IMR-90 (cell line): Measurements from ENCODE around the gene KRTAP10-1. TPM values are rescaled to one million over a fixed set of nuclear protein-coding genes. Genes with fewer than 3 reads are reported as not detected.

Experiments
- ATAC-seq: fragments of 200-7000 bp; cut with Tn5 transposase; 2 replicates; pipeline ENCODE4 v1.9.1; 2020; ENCODE audit warnings: low read depth, mild to moderate bottlenecking, moderate library complexity
- BruUV-seq: library from RNA; stranded (reverse); fragments of 400-500 nt; replicated peaks from 2 replicates; lab custom pipeline; 2021; lab: Mats Ljungman, UMichigan
- CTCF ChIA-PET: fragments of 300-600 bp; formaldehyde crosslinking; extraction: SDS; loops from one replicate; lab custom pipeline; 2021; ENCODE audit warnings: antibody characterized with exemption; lab: Yijun Ruan, JAX
- POLR2A ChIA-PET: fragments of 300-600 bp; sonication (Branson Sonifier 250); formaldehyde crosslinking; loops from one replicate; lab custom pipeline; 2022; ENCODE audit warnings: antibody characterized with exemption; ENCODE audit not compliant: unreplicated experiment; lab: Charles Lee
- DNase-seq: peaks from one replicate; pipeline ENCODE4 v3.0.0; 2013
- H2AFZ ChIP-seq: replicated peaks from 2 replicates; pipeline ENCODE3; 2013; ENCODE audit warnings: low read length, mild to moderate bottlenecking; ENCODE audit not compliant: poor library complexity
- H2AK5ac ChIP-seq: 2 replicates; pipeline ENCODE4 v1.6.1; 2013; ENCODE audit warnings: low read depth, low read length, inconsistent platforms
- H2AK9ac ChIP-seq: replicated peaks from 2 replicates; pipeline ENCODE3; 2013; ENCODE audit warnings: mild to moderate bottlenecking, low read depth, low read length, moderate library complexity; ENCODE audit not compliant: poor library complexity
- H2BK120ac ChIP-seq: 2 replicates; pipeline ENCODE4 v1.6.1; 2013; ENCODE audit warnings: low read depth, low read length, inconsistent platforms
- H2BK15ac ChIP-seq: 3 replicates; pipeline ENCODE4 v1.6.1; 2013; ENCODE audit warnings: low read depth, low read length, inconsistent platforms
- H2BK20ac ChIP-seq: 2 replicates; pipeline ENCODE4 v1.6.1; 2013; ENCODE audit warnings: low read depth, mild to moderate bottlenecking, inconsistent platforms, low read length, moderate library complexity
- H2BK5ac ChIP-seq: 2 replicates; pipeline ENCODE4 v1.6.1; 2013; ENCODE audit warnings: mild to moderate bottlenecking, low read depth, low read length, inconsistent platforms; ENCODE audit not compliant: poor library complexity, severe bottlenecking
- H3K14ac ChIP-seq: replicated peaks from 2 replicates; pipeline ENCODE4 v1.6.1; 2013; ENCODE audit warnings: low read depth, low read length, inconsistent platforms
- H3K18ac ChIP-seq: 2 replicates; pipeline ENCODE4 v1.6.1; 2013; ENCODE audit warnings: low read depth, low read length, control low read depth
- H3K23ac ChIP-seq: 2 replicates; pipeline ENCODE4 v1.6.1; 2013; ENCODE audit warnings: low read depth, low read length, inconsistent platforms
- H3K27ac ChIP-seq: 2 replicates; pipeline ENCODE4 v1.5.1; 2013; ENCODE audit warnings: mild to moderate bottlenecking, control low read depth, low read length; ENCODE audit not compliant: insufficient read depth
- H3K27me3 ChIP-seq: 2 replicates; pipeline ENCODE4 v1.6.1; 2013; ENCODE audit warnings: low read length; ENCODE audit not compliant: control insufficient read depth, insufficient read depth
- H3K36me3 ChIP-seq: 2 replicates; pipeline ENCODE4 v1.6.1; 2013; ENCODE audit warnings: low read length, mixed read lengths; ENCODE audit not compliant: control insufficient read depth, insufficient read depth
- H3K4ac ChIP-seq: 2 replicates; pipeline ENCODE4 v1.6.1; 2013; ENCODE audit warnings: low read depth, low read length, inconsistent platforms
- H3K4me1 ChIP-seq: 2 replicates; pipeline ENCODE4 v1.6.1; 2013; ENCODE audit warnings: low read length, mixed read lengths; ENCODE audit not compliant: control insufficient read depth, insufficient read depth
- H3K4me2 ChIP-seq: 2 replicates; pipeline ENCODE4 v1.6.1; 2013; ENCODE audit warnings: low read depth, mild to moderate bottlenecking, control low read depth, low read length, moderate library complexity
- H3K4me3 ChIP-seq: 2 replicates; pipeline ENCODE4 v1.5.1; 2013; ENCODE audit warnings: low read depth, mild to moderate bottlenecking, control low read depth, low read length, moderate library complexity; ENCODE audit not compliant: insufficient read depth
- H3K56ac ChIP-seq: 2 replicates; pipeline ENCODE4 v1.6.1; 2013; ENCODE audit warnings: low read length, inconsistent platforms; ENCODE audit not compliant: insufficient read depth; ENCODE audit errors: extremely low read depth
- H3K79me1 ChIP-seq, 2 experiments: 2 replicates each; pipeline ENCODE4 v1.6.1; 2013; ENCODE audit warnings: low read length in 2 of 2, inconsistent platforms in 1 of 2, low read depth in 1 of 2
- H3K9ac ChIP-seq: 2 replicates; pipeline ENCODE4 v1.6.1; 2013; ENCODE audit warnings: low read depth, low read length, control low read depth
- H3K9me1 ChIP-seq: 2 replicates; pipeline ENCODE4 v1.6.1; 2013; ENCODE audit warnings: low read length, inconsistent platforms; ENCODE audit not compliant: insufficient read depth
- H3K9me3 ChIP-seq: 2 replicates; pipeline ENCODE4 v1.6.1; 2013; ENCODE audit warnings: low read length; ENCODE audit not compliant: control insufficient read depth, insufficient read depth
- H4K20me1 ChIP-seq: 2 replicates; pipeline ENCODE4 v1.6.1; 2013; ENCODE audit warnings: low read length, inconsistent platforms; ENCODE audit not compliant: insufficient read depth
- H4K5ac ChIP-seq: 2 replicates; pipeline ENCODE4 v1.6.1; 2013; ENCODE audit warnings: mild to moderate bottlenecking, low read depth, low read length, control low read depth
- H4K8ac ChIP-seq, 2 experiments: 2 replicates each; pipeline ENCODE4 v1.6.1; 2013; ENCODE audit warnings: low read depth in 2 of 2, low read length in 2 of 2, control low read depth in 1 of 2, inconsistent platforms in 1 of 2
- H4K91ac ChIP-seq: 2 replicates; pipeline ENCODE4 v1.6.1; 2013; ENCODE audit warnings: low read depth, low read length, inconsistent platforms; ENCODE audit not compliant: insufficient read depth
- BHLHE40 ChIP-seq: fragments of 150-350 bp; IDR thresholded peaks from 2 replicates; pipeline ENCODE4 v1.6.1; 2016; ENCODE audit warnings: mild to moderate bottlenecking, low read depth, low read length
- CEBPB ChIP-seq: IDR thresholded peaks from 2 replicates; pipeline ENCODE4 v1.6.1; 2012; ENCODE audit warnings: low read depth, low read length, improper control_type of control experiment
- CHD1 ChIP-seq: IDR thresholded peaks from 2 replicates; pipeline ENCODE4 v1.6.1; 2012; ENCODE audit warnings: low read depth, low read length, improper control_type of control experiment
- MAZ ChIP-seq: IDR thresholded peaks from 2 replicates; pipeline ENCODE4 v1.6.1; 2012; ENCODE audit warnings: low read depth, mild to moderate bottlenecking, low read length, improper control_type of control experiment, moderate library complexity, borderline replicate concordance
- MXI1 ChIP-seq: IDR thresholded peaks from 2 replicates; pipeline ENCODE4 v1.6.1; 2012; ENCODE audit warnings: low read depth, mild to moderate bottlenecking, low read length, moderate library complexity, borderline replicate concordance
- POLR2A ChIP-seq: IDR thresholded peaks from 2 replicates; pipeline ENCODE4 v1.6.1; 2012; ENCODE audit warnings: mild to moderate bottlenecking, low read depth, low read length
- RAD21 ChIP-seq: IDR thresholded peaks from 2 replicates; pipeline ENCODE4 v1.6.1; 2012; ENCODE audit warnings: low read length, improper control_type of control experiment
- RCOR1 ChIP-seq: IDR thresholded peaks from 2 replicates; pipeline ENCODE4 v1.6.1; 2012; ENCODE audit warnings: mild to moderate bottlenecking, low read length, improper control_type of control experiment; ENCODE audit not compliant: insufficient replicate concordance
- SMC3 ChIP-seq: fragments of 150-350 bp; IDR thresholded peaks from 2 replicates; pipeline ENCODE4 v1.6.1; 2016; ENCODE audit warnings: low read depth, mild to moderate bottlenecking, antibody characterized with exemption, low read length, moderate library complexity
- WGBS, 2 experiments: methylation state at CpG; one replicate each; pipeline versions ENCODE4 v1.1.5 to v1.1.7; 2013; ENCODE audit warnings: missing lambda C conversion rate in 2 of 2; ENCODE audit not compliant: insufficient read length in 1 of 2; ENCODE audit errors: extremely low coverage in 2 of 2; 5-methylcytosine and 5-hydroxymethylcytosine counted together
- dilution Hi-C: fragments of 300-500 bp; cut with HindIII; formaldehyde crosslinking; loops from one replicate; pipeline ENCODE4 v1.14.3; 2018; ENCODE audit warnings: low sequenced_read_pairs; ENCODE audit not compliant: unreplicated experiment
- in situ Hi-C: fragments of 300-500 bp; cut with MboI; formaldehyde crosslinking; loops from 3 replicates; pipeline ENCODE4 v1.14.3; 2019; ENCODE audit warnings: low sequenced_read_pairs, inconsistent platforms, mixed read lengths
- intact Hi-C: fragments of 100-400 bp; cut with micrococcal nuclease; formaldehyde crosslinking; loops from 2 replicates; pipeline ENCODE4 v1.10.0; 2022
- polyA plus RNA-seq, 3 experiments: library from polyadenylated mRNA; depleted of rRNA; stranded (reverse); fragments of >200 nt; gene quantifications; 2 replicates each; pipeline ENCODE4 v1.2.3, GENCODE V29; 2012; ENCODE audit warnings: low replicate concordance in 1 of 3
- total RNA-seq: library from RNA; depleted of rRNA; stranded (reverse); fragments of >200 nt; gene quantifications from 2 replicates; pipeline ENCODE4 v1.2.3, GENCODE V29; 2012
- TF ChIP-seq, protein P1 (sequence below): conservative IDR thresholded peaks from 2 replicates; pipeline ENCODE4 v1.5.1; 2012; ENCODE audit warnings: mild to moderate bottlenecking, low read depth, low read length, improper control_type of control experiment
- TF ChIP-seq, protein P2 (sequence below): fragments of 150-350 bp; IDR thresholded peaks from 2 replicates; pipeline ENCODE4 v1.6.1; 2016; ENCODE audit warnings: low read depth, mild to moderate bottlenecking, low read length, moderate library complexity, borderline replicate concordance

The KRTAP10-1 gene
- total and polyA plus RNA-seq, 2 of the 4 experiments (the other 2 are of a cell fraction): not detected

DNA sequence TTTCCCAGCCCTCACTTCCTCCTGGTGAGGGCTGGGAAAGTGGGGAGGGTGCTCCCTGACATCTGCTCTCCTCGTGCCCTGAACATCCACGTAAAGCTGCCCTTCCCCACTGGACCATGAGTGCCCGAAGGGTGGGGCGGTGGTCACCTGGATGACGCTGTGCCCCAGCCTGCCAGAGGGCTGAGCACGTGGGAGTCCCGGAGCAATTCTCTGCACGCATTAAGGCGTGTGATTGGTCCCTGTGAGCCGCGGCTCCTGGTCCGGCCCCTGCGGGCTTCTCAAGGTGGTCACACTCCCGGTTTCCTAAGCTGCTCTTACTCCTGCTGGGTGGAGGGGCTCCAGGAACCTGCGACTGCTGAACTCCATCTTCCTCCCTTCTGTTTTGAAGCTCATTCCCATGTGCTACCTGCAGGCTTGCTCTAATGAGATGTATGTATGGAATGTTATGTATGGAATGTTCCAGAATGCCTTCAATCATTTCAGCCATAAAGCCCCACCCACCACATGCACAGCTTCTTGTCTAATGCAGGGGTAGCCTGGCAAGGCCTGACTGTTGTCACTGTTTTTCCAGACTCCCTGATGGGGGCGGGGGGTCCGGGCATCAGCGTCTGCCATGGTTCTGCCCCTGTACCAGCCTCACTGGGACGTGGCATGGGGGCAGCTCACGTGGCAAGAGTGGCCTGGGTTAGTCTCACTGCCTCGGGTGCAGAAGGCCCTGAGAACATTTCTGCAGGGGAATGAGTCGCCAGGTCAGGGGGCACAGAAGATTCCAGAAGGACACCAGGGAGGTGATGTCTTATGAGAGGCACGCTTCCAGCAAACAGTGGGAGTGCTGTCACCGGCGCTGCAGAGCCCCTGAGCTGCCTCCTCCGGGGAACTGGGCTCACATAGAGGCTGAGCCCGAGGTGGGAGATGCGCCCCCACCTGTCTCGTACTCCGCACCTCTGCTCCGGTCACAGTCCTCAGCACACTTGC is 19.4 kb downstream of the KRTAP10-1 start:
- intact Hi-C loops: no loop called here
- in situ Hi-C loops: loop anchor here (25.0 kb wide), 1 partner anchor 417 kb away; the partner anchor contains the start of gene SLX9

More for the DNA sequence above, 19.4 kb downstream of the KRTAP10-1 start:
- BruUV-seq: no TSS peak
- Histone ChIP-seq H2AK9ac (no peak overlapping the region), H3K4me1 (no peaks in the 10 kb centered on the region), H2BK5ac (no peak overlapping the region), H3K4me2 (no peak overlapping the region), H4K8ac (no peak overlapping the region), H3K4me3 (no peak overlapping the region), H2AFZ (no peak overlapping the region), H3K23ac (no peak overlapping the region), H3K9ac (no peak overlapping the region), H3K18ac (no peak overlapping the region), H3K79me1 (no peaks in the 10 kb centered on the region), H3K4ac (no peak overlapping the region), H3K27ac (no peak overlapping the region), H3K27me3 (no peaks in the 10 kb centered on the region), H2AK5ac (no peak overlapping the region), H2BK15ac (no peak overlapping the region), H4K20me1 (no peaks in the 10 kb centered on the region), H3K14ac (no peak overlapping the region), H2BK120ac (no peak overlapping the region), H3K9me3 (peaks cover 11% of the 10 kb centered on the region), H3K36me3 (no peaks in the 10 kb centered on the region), H4K5ac (no peak overlapping the region), H3K56ac (no peak overlapping the region), H2BK20ac (no peak overlapping the region), H4K91ac (no peak overlapping the region), H3K9me1 (no peaks in the 10 kb centered on the region)
- ChIA-PET POLR2A (no interaction called here), CTCF (no interaction called here)
- dilution Hi-C loops: no loop called here
- TF ChIP-seq, protein P1, sequence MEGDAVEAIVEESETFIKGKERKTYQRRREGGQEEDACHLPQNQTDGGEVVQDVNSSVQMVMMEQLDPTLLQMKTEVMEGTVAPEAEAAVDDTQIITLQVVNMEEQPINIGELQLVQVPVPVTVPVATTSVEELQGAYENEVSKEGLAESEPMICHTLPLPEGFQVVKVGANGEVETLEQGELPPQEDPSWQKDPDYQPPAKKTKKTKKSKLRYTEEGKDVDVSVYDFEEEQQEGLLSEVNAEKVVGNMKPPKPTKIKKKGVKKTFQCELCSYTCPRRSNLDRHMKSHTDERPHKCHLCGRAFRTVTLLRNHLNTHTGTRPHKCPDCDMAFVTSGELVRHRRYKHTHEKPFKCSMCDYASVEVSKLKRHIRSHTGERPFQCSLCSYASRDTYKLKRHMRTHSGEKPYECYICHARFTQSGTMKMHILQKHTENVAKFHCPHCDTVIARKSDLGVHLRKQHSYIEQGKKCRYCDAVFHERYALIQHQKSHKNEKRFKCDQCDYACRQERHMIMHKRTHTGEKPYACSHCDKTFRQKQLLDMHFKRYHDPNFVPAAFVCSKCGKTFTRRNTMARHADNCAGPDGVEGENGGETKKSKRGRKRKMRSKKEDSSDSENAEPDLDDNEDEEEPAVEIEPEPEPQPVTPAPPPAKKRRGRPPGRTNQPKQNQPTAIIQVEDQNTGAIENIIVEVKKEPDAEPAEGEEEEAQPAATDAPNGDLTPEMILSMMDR: no peak
- TF ChIP-seq CEBPB (no peak), BHLHE40 (no peak), RAD21 (no peak), POLR2A (no peak), SMC3 (no peak), RCOR1 (no peak), MAZ (no peak), MXI1 (no peak), CHD1 (no peak)
- TF ChIP-seq, protein P2, sequence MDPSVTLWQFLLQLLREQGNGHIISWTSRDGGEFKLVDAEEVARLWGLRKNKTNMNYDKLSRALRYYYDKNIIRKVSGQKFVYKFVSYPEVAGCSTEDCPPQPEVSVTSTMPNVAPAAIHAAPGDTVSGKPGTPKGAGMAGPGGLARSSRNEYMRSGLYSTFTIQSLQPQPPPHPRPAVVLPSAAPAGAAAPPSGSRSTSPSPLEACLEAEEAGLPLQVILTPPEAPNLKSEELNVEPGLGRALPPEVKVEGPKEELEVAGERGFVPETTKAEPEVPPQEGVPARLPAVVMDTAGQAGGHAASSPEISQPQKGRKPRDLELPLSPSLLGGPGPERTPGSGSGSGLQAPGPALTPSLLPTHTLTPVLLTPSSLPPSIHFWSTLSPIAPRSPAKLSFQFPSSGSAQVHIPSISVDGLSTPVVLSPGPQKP: no peak
- DNase-seq (no peak), ATAC-seq (no peak)
- whole genome bisulfite sequencing, 2 experiments: 80% methylated on average over 16 of the region's 31 CpGs; no CpG with 5 or more reads in 1 of the 2 experiments
